Naive thymus-derived CD4-positive, alpha-beta T cell (primary cell): ENCODE data around the gene MEF2A. TPM values are rescaled to one million over a fixed set of nuclear protein-coding genes. Genes with fewer than 3 reads are reported as not detected.
A peak's percentile ranks its signal among the peaks of the same experiment; 100 is the strongest.

Experiments
- ATAC-seq: fragments of 150-1000 bp; cut with Tn5 transposase; 2 replicates; pipeline ENCODE4 v1.10.0; 2021; ENCODE audit warnings: mild to moderate bottlenecking, moderate library complexity
- CTCF ChIA-PET: fragments of 350-600 bp; sonication (Branson Sonifier 250); formaldehyde crosslinking; loops from one replicate; lab custom pipeline; 2021; ENCODE audit warnings: antibody characterized with exemption; lab: Charles Lee
- POLR2A ChIA-PET: fragments of 350-600 bp; sonication (Branson Sonifier 250); formaldehyde crosslinking; loops from one replicate; lab custom pipeline; 2021; ENCODE audit warnings: antibody characterized with exemption, inconsistent platforms; lab: Charles Lee
- DNase-seq, 9 donors: peaks; one replicate each; pipeline versions ENCODE4 v3.0.0 to v3.0.0-alpha.2; 2020 to 2022; ENCODE audit warnings: mixed read lengths in 1 of 9
- H3K27ac ChIP-seq: one replicate; pipeline ENCODE4 v1.7.0; 2013; ENCODE audit warnings: mild to moderate bottlenecking, low read depth, low read length, moderate library complexity
- H3K27me3 ChIP-seq, 2 donors: one replicate each; pipeline ENCODE4 v1.7.0; 2013; ENCODE audit warnings: low read length in 2 of 2, mild to moderate bottlenecking in 2 of 2, moderate library complexity in 2 of 2; ENCODE audit not compliant: control insufficient read depth in 2 of 2, insufficient read depth in 2 of 2
- H3K36me3 ChIP-seq, 3 experiments: 1 replicate in 2 of 3; 2 replicates in 1 of 3; pipeline ENCODE4 v1.7.0; 2013; ENCODE audit warnings: low read length in 3 of 3, mild to moderate bottlenecking in 3 of 3, moderate library complexity in 1 of 3; ENCODE audit not compliant: insufficient read depth in 3 of 3, control insufficient read depth in 2 of 3
- H3K4me1 ChIP-seq, 2 donors: one replicate each; pipeline ENCODE4 v1.7.0; 2013; ENCODE audit warnings: low read length in 2 of 2, mild to moderate bottlenecking in 2 of 2, moderate library complexity in 1 of 2; ENCODE audit not compliant: control insufficient read depth in 2 of 2, insufficient read depth in 2 of 2
- H3K4me3 ChIP-seq: 2 replicates; pipeline ENCODE4 v1.7.0; 2013; ENCODE audit warnings: mild to moderate bottlenecking, low read length
- H3K9me3 ChIP-seq, 3 experiments: 1 replicate in 2 of 3; 2 replicates in 1 of 3; pipeline ENCODE4 v1.7.0; 2013; ENCODE audit warnings: low read length in 3 of 3; ENCODE audit not compliant: control insufficient read depth in 2 of 3
- H3K27ac Mint-ChIP-seq, 9 donors: one replicate each; pipeline ENCODE4 v1.8.0; 2020 to 2022; ENCODE audit warnings: mixed read lengths in 9 of 9, mild to moderate bottlenecking in 8 of 9, moderate library complexity in 5 of 9, inconsistent platforms in 2 of 9
- H3K27me3 Mint-ChIP-seq, 5 donors: one replicate each; pipeline ENCODE4 v1.8.0; 2021 to 2022; ENCODE audit warnings: mixed read lengths in 5 of 5, mild to moderate bottlenecking in 1 of 5
- H3K36me3 Mint-ChIP-seq, 5 donors: one replicate each; pipeline ENCODE4 v1.8.0; 2020 to 2022; ENCODE audit warnings: mixed read lengths in 5 of 5, mild to moderate bottlenecking in 3 of 5, inconsistent platforms in 1 of 5
- H3K4me1 Mint-ChIP-seq, 7 donors: one replicate each; pipeline ENCODE4 v1.8.0; 2020 to 2022; ENCODE audit warnings: mixed read lengths in 7 of 7, mild to moderate bottlenecking in 3 of 7, inconsistent platforms in 1 of 7
- H3K4me3 Mint-ChIP-seq, 10 donors: one replicate each; pipeline ENCODE4 v1.8.0; 2020 to 2022; ENCODE audit warnings: mild to moderate bottlenecking in 10 of 10, mixed read lengths in 10 of 10, moderate library complexity in 6 of 10, inconsistent platforms in 2 of 10
- H3K9me3 Mint-ChIP-seq, 11 donors: one replicate each; pipeline ENCODE4 v1.8.0; 2020 to 2022; ENCODE audit warnings: mixed read lengths in 11 of 11, mild to moderate bottlenecking in 4 of 11, inconsistent platforms in 1 of 11, moderate library complexity in 1 of 11
- intact Hi-C, 2 donors: fragments of 100-400 bp; cut with micrococcal nuclease; formaldehyde crosslinking; loops; one replicate each; pipeline ENCODE4 v1.15.1; 2023
- polyA plus RNA-seq, 2 donors: library from polyadenylated mRNA; unstranded; fragments of 300-500 nt; fragmentation: Illumina TruSeq; gene quantifications; one replicate each; pipeline ENCODE4 v1.2.3, GENCODE V29; 2021
- total RNA-seq, 6 experiments: library from RNA in 5 of 6; stranded (reverse) in 5 of 6; gene quantifications; 1 replicate in 5 of 6; 2 replicates in 1 of 6; pipeline ENCODE4 v1.2.3 and lab custom pipeline; 2021 to 2026

MEF2A gene
- total and polyA plus RNA-seq, 7 experiments from 2014 or later: 17.2 to 42.8 (median 34.0) TPM

DNA sequence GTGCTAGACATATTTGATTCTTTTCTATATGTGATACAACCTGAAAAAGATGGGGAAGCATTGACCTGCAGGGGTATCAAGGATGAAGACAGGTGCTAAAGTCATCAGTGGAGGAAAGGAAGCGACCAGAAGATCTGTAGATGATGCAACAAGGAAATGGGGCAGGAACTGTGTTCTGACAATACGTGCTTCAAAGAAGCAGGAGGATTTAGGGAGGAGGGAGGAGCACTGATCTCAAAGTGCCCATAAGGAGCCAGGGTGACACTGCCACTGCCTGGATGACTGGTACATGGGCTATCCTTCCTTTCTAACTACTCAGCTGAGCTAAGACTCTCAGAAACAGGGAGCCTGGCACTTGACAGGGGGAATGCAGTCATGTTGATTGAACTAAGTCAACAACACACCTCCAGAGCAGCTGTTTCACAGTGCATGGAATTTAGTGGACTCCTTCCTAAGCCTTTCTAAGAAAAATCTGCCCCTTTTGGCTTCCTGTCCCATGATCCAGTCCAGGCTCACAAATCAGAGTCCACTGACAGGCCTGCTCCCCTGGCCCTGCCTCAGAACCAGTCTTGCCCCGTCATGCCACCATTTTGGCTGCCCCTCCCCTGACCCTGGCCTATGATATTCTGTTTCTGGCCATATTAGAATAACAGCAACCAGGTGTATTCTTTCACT is 155.5 kb downstream of the MEF2A start:
- H3K4me3 Mint-ChIP-seq: peak overlapping the region; percentile 60 to 87 (median 78)

DNA sequence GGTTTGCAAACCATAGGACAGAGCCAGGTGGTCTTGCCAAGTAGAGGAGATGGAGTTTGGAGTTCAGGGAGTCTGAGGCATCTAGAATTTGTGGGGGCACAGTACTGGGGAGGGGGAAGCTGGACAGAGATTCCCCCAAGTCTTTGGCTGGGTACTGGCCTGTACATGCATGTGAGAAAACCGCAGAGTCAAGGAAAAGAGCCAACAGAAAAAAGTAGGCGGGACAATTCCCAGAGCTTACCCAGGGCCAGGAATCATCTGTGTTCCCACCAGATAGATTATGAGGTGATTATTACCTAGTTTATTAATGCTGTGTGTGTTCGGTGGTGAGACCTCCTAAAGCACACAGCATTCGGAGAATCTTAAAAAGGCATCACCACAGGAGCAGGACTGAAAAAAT is 156.1 kb downstream of the MEF2A start:
- Histone ChIP-seq H3K4me3 (no peak overlapping the region), H3K4me1 (peaks cover 7 to 25% of the 10 kb centered on the region in 2 donors), H3K36me3 (no peaks in the 10 kb centered on the region), H3K9me3 (no peaks in the 10 kb centered on the region), H3K27ac (no peak overlapping the region), H3K27me3 (no peaks in the 10 kb centered on the region)
- Mint-ChIP-seq H3K9me3 (no peaks in the 10 kb centered on the region), H3K4me3 (peak overlapping the region in 2 of 10 donors; percentile 7 to 30), H3K36me3 (peaks cover 0 to 23% (median 0%) of the 10 kb centered on the region in 5 donors), H3K4me1 (peaks cover 23 to 44% (median 34%) of the 10 kb centered on the region in 7 donors), H3K27me3 (no peaks in the 10 kb centered on the region), H3K27ac (peak overlapping the region in 4 of 9 donors; percentile 68 to 90 (median 78))
- ChIA-PET POLR2A (interaction anchor here (0.9 to 2.9 kb wide), 2 partner anchors 9 to 11 kb away, joined by 3 to 13 read pairs; partner anchors contain the start of gene LYSMD4), CTCF (no interaction called here)
- DNase-seq (no peak), ATAC-seq (no peak)
- intact Hi-C loops: no loop called here

More for the DNA sequence above, 155.5 kb downstream of the MEF2A start:
- Histone ChIP-seq H3K4me1 (peaks cover 7 to 25% of the 10 kb centered on the region in 2 donors), H3K36me3 (no peaks in the 10 kb centered on the region), H3K9me3 (no peaks in the 10 kb centered on the region), H3K27me3 (no peaks in the 10 kb centered on the region), H3K27ac (peak overlapping the region; percentile 46), H3K4me3 (peak overlapping the region; percentile 17)
- ATAC-seq: peak; percentile 35
- POLR2A ChIA-PET: interaction anchor here (1.2 to 2.9 kb wide), 2 partner anchors 12 to 14 kb away, joined by 3 to 13 read pairs; partner anchors contain the start of gene LYSMD4
- H3K4me1 Mint-ChIP-seq: peaks cover 23 to 44% (median 34%) of the 10 kb centered on the region in 7 donors
- H3K9me3 Mint-ChIP-seq: no peaks in the 10 kb centered on the region
- no peaks in the 10 kb centered on the region for H3K27me3 Mint-ChIP-seq
- H3K36me3 Mint-ChIP-seq: peaks cover 0 to 23% (median 0%) of the 10 kb centered on the region in 5 donors
- CTCF ChIA-PET: interaction anchor here (1.0 kb wide), 1 partner anchor 8 kb away, joined by 4 read pairs; no protein-coding TSS in a partner anchor
- DNase-seq: peak in 1 of 9 donors; percentile 14
- peak overlapping the region; percentile 66 to 93 (median 83) for H3K27ac Mint-ChIP-seq
- intact Hi-C loops: no loop called here

DNA sequence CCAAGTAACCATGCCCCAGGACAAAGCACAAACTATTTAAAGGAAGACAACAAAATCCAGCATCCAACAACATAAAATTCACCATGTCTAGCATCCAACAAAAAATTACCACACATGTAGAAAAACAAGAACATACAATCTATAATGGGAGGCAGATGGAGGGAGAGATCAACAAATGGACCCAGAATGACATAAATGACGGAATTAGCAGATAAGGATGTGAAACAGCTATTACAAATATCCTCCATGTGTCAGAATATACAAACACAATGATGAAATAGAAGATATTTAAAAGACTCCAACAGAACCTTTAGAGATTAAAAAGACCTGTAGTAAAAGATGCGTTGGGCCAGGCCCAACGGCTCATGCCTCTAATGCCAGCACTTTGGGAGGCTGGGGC is 156.6 kb downstream of the MEF2A start:
- no peaks in the 10 kb centered on the region for H3K27me3 Mint-ChIP-seq
- DNase-seq: no peak
- H3K4me1 ChIP-seq: peaks cover 7 to 25% of the 10 kb centered on the region in 2 donors
- no peaks in the 10 kb centered on the region for H3K27me3 ChIP-seq
- peak overlapping the region in 5 of 9 donors; percentile 5 to 90 (median 37) for H3K27ac Mint-ChIP-seq
- ATAC-seq: no peak
- H3K9me3 Mint-ChIP-seq: no peaks in the 10 kb centered on the region
- H3K36me3 ChIP-seq: no peaks in the 10 kb centered on the region
- ChIA-PET POLR2A (interaction anchor here (0.9 to 2.9 kb wide), 3 partner anchors 9 to 11 kb away, joined by 3 to 13 read pairs (median 5); partner anchors contain the start of gene LYSMD4), CTCF (no interaction called here)
- H3K9me3 ChIP-seq: no peaks in the 10 kb centered on the region
- H3K4me1 Mint-ChIP-seq: peaks cover 23 to 44% (median 34%) of the 10 kb centered on the region in 7 donors
- peaks cover 0 to 25% (median 0%) of the 10 kb centered on the region in 5 donors for H3K36me3 Mint-ChIP-seq
- intact Hi-C loops: no loop called here
- peak overlapping the region in 2 of 10 donors; percentile 1 to 7 for H3K4me3 Mint-ChIP-seq
- no peak overlapping the region for H3K27ac ChIP-seq
- H3K4me3 ChIP-seq: no peak overlapping the region

DNA sequence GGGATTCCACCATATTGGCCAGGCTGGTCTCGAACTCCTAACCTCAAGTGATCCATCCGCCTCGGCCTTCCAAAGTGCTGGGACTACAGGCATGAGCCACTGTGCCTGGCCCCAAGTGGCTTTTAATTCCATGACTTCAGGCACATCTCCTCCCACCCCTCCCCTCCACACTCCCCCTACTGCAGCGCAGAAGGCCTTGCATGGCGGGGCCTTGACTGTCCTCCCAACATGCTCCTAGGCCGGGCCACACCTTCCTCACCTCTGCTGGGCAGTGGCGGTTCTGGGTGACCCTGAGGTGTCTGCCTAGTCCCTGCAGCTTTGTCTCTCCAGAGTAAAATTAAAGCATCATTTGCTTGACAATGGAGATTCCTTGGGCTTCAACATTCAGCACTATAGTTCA is 160.5 kb downstream of the MEF2A start:
- no peak for DNase-seq
- Histone ChIP-seq H3K4me1 (peaks cover 0 to 3% of the 10 kb centered on the region in 2 donors), H3K27me3 (no peaks in the 10 kb centered on the region), H3K9me3 (no peaks in the 10 kb centered on the region), H3K27ac (no peak overlapping the region), H3K4me3 (no peak overlapping the region), H3K36me3 (peaks cover 0 to 20% (median 8%) of the 10 kb centered on the region in 3 experiments)
- H3K4me3 Mint-ChIP-seq: no peak overlapping the region
- no peak for ATAC-seq
- POLR2A ChIA-PET: no interaction called here
- H3K27me3 Mint-ChIP-seq: no peaks in the 10 kb centered on the region
- peaks cover 6 to 26% (median 21%) of the 10 kb centered on the region in 7 donors for H3K4me1 Mint-ChIP-seq
- peak overlapping the region in 1 of 9 donors; percentile 18 for H3K27ac Mint-ChIP-seq
- intact Hi-C loops: no loop called here
- CTCF ChIA-PET: interaction anchor here (0.6 to 1.4 kb wide), 4 partner anchors 22 to 454 kb away, joined by 3 to 8 read pairs (median 4); no protein-coding TSS in a partner anchor
- H3K36me3 Mint-ChIP-seq: peaks cover 0 to 20% (median 6%) of the 10 kb centered on the region in 5 donors
- H3K9me3 Mint-ChIP-seq: no peaks in the 10 kb centered on the region

DNA sequence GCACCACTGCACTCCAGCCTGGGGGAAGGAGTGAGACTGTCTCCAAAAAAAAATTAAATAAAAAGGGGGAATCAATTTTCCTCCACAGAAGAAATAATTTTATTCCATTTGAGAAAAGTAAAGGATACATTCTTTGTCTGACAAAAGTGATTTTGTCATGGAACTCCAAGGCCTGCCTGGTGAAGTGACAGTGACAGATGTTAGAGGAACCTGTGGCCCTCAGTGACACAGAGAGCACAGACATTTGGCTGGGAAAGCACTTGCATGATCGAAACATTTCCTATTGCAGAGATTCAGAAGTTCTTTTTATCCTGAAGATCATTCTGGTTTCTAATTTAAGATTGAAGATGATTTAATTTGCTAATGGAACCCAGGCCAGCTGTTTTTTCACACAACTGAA is 161.5 kb downstream of the MEF2A start:
- CTCF ChIA-PET: interaction anchor here (0.8 kb wide), 1 partner anchor 11 kb away, joined by 3 read pairs; no protein-coding TSS in a partner anchor
- peaks cover 3 to 6% of the 10 kb centered on the region in 2 donors for H3K4me1 ChIP-seq
- intact Hi-C loops: no loop called here
- H3K36me3 ChIP-seq: peaks cover 0 to 20% (median 8%) of the 10 kb centered on the region in 3 experiments
- no peak overlapping the region for H3K4me3 ChIP-seq
- no peak overlapping the region for H3K27ac ChIP-seq
- ATAC-seq (no peak), DNase-seq (no peak)
- H3K4me1 Mint-ChIP-seq: peaks cover 10 to 24% (median 18%) of the 10 kb centered on the region in 7 donors
- no peaks in the 10 kb centered on the region for H3K27me3 Mint-ChIP-seq
- H3K27me3 ChIP-seq: no peaks in the 10 kb centered on the region
- POLR2A ChIA-PET: no interaction called here
- no peaks in the 10 kb centered on the region for H3K9me3 ChIP-seq
- H3K9me3 Mint-ChIP-seq: no peaks in the 10 kb centered on the region
- H3K27ac Mint-ChIP-seq: no peak overlapping the region
- no peak overlapping the region for H3K4me3 Mint-ChIP-seq
- peaks cover 0 to 20% (median 6%) of the 10 kb centered on the region in 5 donors for H3K36me3 Mint-ChIP-seq

DNA sequence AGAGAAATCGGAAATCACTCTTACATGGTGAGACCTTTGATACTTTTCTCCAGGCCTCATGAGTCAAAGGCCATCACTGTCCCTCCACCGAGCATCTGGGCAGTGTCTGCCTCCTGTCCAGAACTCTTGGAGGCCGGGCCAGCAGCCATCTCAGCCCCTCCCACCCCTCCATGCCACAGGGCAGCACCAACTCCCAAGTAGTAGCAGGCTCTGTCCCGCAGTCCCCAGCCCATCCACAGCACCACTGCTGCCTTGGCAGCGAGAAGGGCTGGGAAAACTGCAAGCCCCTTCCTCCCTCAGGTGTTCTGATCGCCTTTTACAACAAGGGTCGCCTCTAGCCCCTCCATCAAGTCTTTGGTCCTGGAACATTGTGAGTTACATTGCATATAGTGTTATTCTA is 161.9 kb downstream of the MEF2A start:
- POLR2A ChIA-PET: interaction anchor here (1.2 kb wide), 1 partner anchor 9 kb away, joined by 4 read pairs; no protein-coding TSS in a partner anchor
- no peak for DNase-seq
- no peaks in the 10 kb centered on the region for H3K9me3 ChIP-seq
- no peak overlapping the region for H3K4me3 ChIP-seq
- no peaks in the 10 kb centered on the region for H3K9me3 Mint-ChIP-seq
- no peak for ATAC-seq
- H3K4me1 ChIP-seq: peaks cover 7 to 9% of the 10 kb centered on the region in 2 donors
- H3K36me3 Mint-ChIP-seq: peaks cover 0 to 20% (median 6%) of the 10 kb centered on the region in 5 donors
- H3K27ac ChIP-seq: no peak overlapping the region
- H3K4me3 Mint-ChIP-seq: no peak overlapping the region
- H3K27ac Mint-ChIP-seq: no peak overlapping the region
- intact Hi-C loops: no loop called here
- H3K36me3 ChIP-seq: peaks cover 0 to 20% (median 8%) of the 10 kb centered on the region in 3 experiments
- peaks cover 9 to 25% (median 20%) of the 10 kb centered on the region in 7 donors for H3K4me1 Mint-ChIP-seq
- H3K27me3 Mint-ChIP-seq: no peaks in the 10 kb centered on the region
- CTCF ChIA-PET: interaction anchor here (0.8 kb wide), 1 partner anchor 11 kb away, joined by 3 read pairs; no protein-coding TSS in a partner anchor
- no peaks in the 10 kb centered on the region for H3K27me3 ChIP-seq
